A549 (cell line): ENCODE data around the gene TCF20. TPM values are rescaled to one million over a fixed set of nuclear protein-coding genes. Genes with fewer than 3 reads are reported as not detected.

Experiments
- ATAC-seq, 2 experiments: fragments of 200-7000 bp in 1 of 2; fragments of >200 bp in 1 of 2; cut with Nextera tagmentation in 1 of 2; cut with Tn5 transposase in 1 of 2; 3 replicates each; pipeline versions ENCODE4 v1.8.0 to v1.9.1; 2018 to 2020; ENCODE audit warnings: mild to moderate bottlenecking in 1 of 2, moderate library complexity in 1 of 2
- CTCF ChIA-PET: fragments of 300-600 bp; sonication (Branson Sonifier 250); formaldehyde crosslinking; extraction: SDS; loops from one replicate; lab custom pipeline; 2021; ENCODE audit warnings: antibody characterized with exemption, inconsistent platforms; lab: Yijun Ruan, JAX
- POLR2A ChIA-PET: fragments of 350-600 bp; formaldehyde crosslinking; extraction: SDS; loops from one replicate; lab custom pipeline; 2021; ENCODE audit warnings: antibody characterized with exemption, inconsistent platforms; lab: Yijun Ruan, JAX
- DNase-seq, 2 experiments: peaks; one replicate each; pipeline versions ENCODE4 v3.0.0 to v3.0.0-alpha.2; 2011 to 2016; ENCODE audit warnings: low read depth in 1 of 2, low spot score in 1 of 2
- FAIRE-seq: peaks from 2 replicates; lab custom pipeline; 2011; peaks lifted over from hg19 to GRCh38; lab: Jason Lieb, UNC
- H3K27ac ChIP-seq, 2 experiments: fragments of >200 bp; sonication (Bioruptor Twin); formaldehyde crosslinking; 3 replicates each; pipeline ENCODE4 v1.5.1; 2016 to 2017
- H3K4me1 ChIP-seq: fragments of >200 bp; sonication (Bioruptor Twin); formaldehyde crosslinking; 3 replicates; pipeline ENCODE4 v1.6.1; 2016
- H3K4me2 ChIP-seq: fragments of >200 bp; sonication (Bioruptor Twin); formaldehyde crosslinking; 3 replicates; pipeline ENCODE4 v1.6.1; 2016
- H3K4me3 ChIP-seq: fragments of >200 bp; sonication (Bioruptor Twin); formaldehyde crosslinking; 3 replicates; pipeline ENCODE4 v1.5.1; 2016
- H3K9me3 ChIP-seq: fragments of >200 bp; sonication (Bioruptor Twin); formaldehyde crosslinking; 3 replicates; pipeline ENCODE4 v1.6.1; 2016
- CEBPB ChIP-seq, 2 experiments: fragments of >200 bp in 1 of 2; sonication (Bioruptor Twin) in 1 of 2; formaldehyde crosslinking in 1 of 2; IDR thresholded peaks; 2 replicates each; pipeline ENCODE4 v1.6.1; 2012 to 2016
- ESRRA ChIP-seq: fragments of 150-350 bp; IDR thresholded peaks from 2 replicates; pipeline ENCODE4 v1.6.1; 2014; ENCODE audit warnings: mild to moderate bottlenecking, low read length, borderline replicate concordance
- FOXS1 ChIP-seq: fragments of 250-450 bp; sonication (Bioruptor Pico); IDR thresholded peaks from 2 replicates; pipeline ENCODE4 v1.5.0; 2020; ENCODE audit warnings: mild to moderate bottlenecking, moderate library complexity
- HDAC2 ChIP-seq: fragments of 200-600 bp; sonication (generic); IDR thresholded peaks from 2 replicates; pipeline ENCODE4 v1.6.1; 2016
- HOXA7 ChIP-seq: fragments of 250-450 bp; sonication (Bioruptor Pico); IDR thresholded peaks from 2 replicates; pipeline ENCODE4 v1.5.0; 2020; ENCODE audit warnings: mild to moderate bottlenecking, moderate library complexity
- HOXB5 ChIP-seq: fragments of 250-450 bp; sonication (Bioruptor Pico); IDR thresholded peaks from 2 replicates; pipeline ENCODE4 v1.5.0; 2020; ENCODE audit warnings: mild to moderate bottlenecking, moderate library complexity
- MAFK ChIP-seq: fragments of 450-650 bp; IDR thresholded peaks from 2 replicates; pipeline ENCODE4 v1.6.1; 2014; ENCODE audit not compliant: partially characterized antibody
- MAX ChIP-seq: IDR thresholded peaks from 2 replicates; pipeline ENCODE4 v1.6.1; 2012
- NPAS2 ChIP-seq: fragments of 250-450 bp; sonication (Bioruptor Pico); IDR thresholded peaks from 2 replicates; pipeline ENCODE4 v1.8.0; 2022; ENCODE audit warnings: mild to moderate bottlenecking, moderate library complexity, borderline replicate concordance
- PHF8 ChIP-seq: fragments of 200-600 bp; sonication (generic); IDR thresholded peaks from 2 replicates; pipeline ENCODE4 v1.6.1; 2016; ENCODE audit warnings: low read depth, mild to moderate bottlenecking, antibody characterized with exemption, moderate library complexity, borderline replicate concordance
- RCOR1 ChIP-seq: fragments of 150-350 bp; IDR thresholded peaks from 2 replicates; pipeline ENCODE4 v1.6.1; 2014; ENCODE audit warnings: antibody characterized with exemption, low read length, low read depth
- USF2 ChIP-seq: fragments of 450-650 bp; IDR thresholded peaks from 2 replicates; pipeline ENCODE4 v1.6.1; 2014; ENCODE audit warnings: antibody characterized with exemption
- ZFP36 ChIP-seq: fragments of 450-650 bp; IDR thresholded peaks from 2 replicates; pipeline ENCODE4 v1.6.1; 2014; ENCODE audit warnings: borderline replicate concordance; ENCODE audit not compliant: partially characterized antibody
- ZNF302 ChIP-seq: fragments of 250-450 bp; sonication (Bioruptor Pico); IDR thresholded peaks from 2 replicates; pipeline ENCODE4 v1.9.0; 2021; ENCODE audit warnings: inconsistent platforms, mild to moderate bottlenecking, moderate library complexity
- ZSCAN20 ChIP-seq: fragments of 250-450 bp; sonication (Bioruptor Pico); IDR thresholded peaks from 2 replicates; pipeline ENCODE4 v1.8.0; 2022; ENCODE audit warnings: mild to moderate bottlenecking, moderate library complexity
- WGBS: methylation state at CpG from one replicate; pipeline ENCODE4 v1.1.6; 2017; ENCODE audit errors: missing lambda C conversion rate; 5-methylcytosine and 5-hydroxymethylcytosine counted together
- polyA plus RNA-seq, 4 experiments: library from polyadenylated mRNA; depleted of rRNA in 3 of 4; stranded (reverse); fragments of >200 nt; fragmentation: RNase III in 1 of 4; extraction: RNeasy Plus Mini Kit Qiagen cat#74134 plus additional on column Dnase treatment in 1 of 4; gene quantifications; 2 replicates in 3 of 4; 3 replicates in 1 of 4; pipeline ENCODE4 v1.2.3, GENCODE V29; 2011 to 2017
- TF ChIP-seq, protein P1 (sequence below): IDR thresholded peaks from 2 replicates; pipeline ENCODE4 v1.6.1; 2012; ENCODE audit warnings: low read depth, borderline replicate concordance
- TF ChIP-seq, protein P2 (sequence below): fragments of >200 bp; sonication (Bioruptor Twin); formaldehyde crosslinking; IDR thresholded peaks from 3 replicates; pipeline ENCODE4 v1.5.1; 2016
- TF ChIP-seq, protein P3 (sequence below): fragments of 250-450 bp; sonication (Bioruptor Pico); IDR thresholded peaks from 2 replicates; pipeline ENCODE4 v1.5.0; 2021; ENCODE audit warnings: mild to moderate bottlenecking, moderate library complexity, borderline replicate concordance

Gene TCF20
- polyA plus RNA-seq, 2 of the 4 experiments (the other 2 are of a cell fraction): 11.9 to 16.5 TPM

GRCh38 chr22:42256220-42256619 is 14.2 kb downstream of the TCF20 start (continued):
- TF ChIP-seq USF2 (no peak), ZSCAN20 (no peak), FOXS1 (CRISPR knock-in tag) (no peak)

- H3K9me3 ChIP-seq: no peaks in the 10 kb centered on the region
- POLR2A ChIA-PET: no interaction called here
- no peak for TF ChIP-seq PHF8
- no peak for TF ChIP-seq ESRRA
- TF ChIP-seq MAFK: no peak
- TF ChIP-seq, protein P1, sequence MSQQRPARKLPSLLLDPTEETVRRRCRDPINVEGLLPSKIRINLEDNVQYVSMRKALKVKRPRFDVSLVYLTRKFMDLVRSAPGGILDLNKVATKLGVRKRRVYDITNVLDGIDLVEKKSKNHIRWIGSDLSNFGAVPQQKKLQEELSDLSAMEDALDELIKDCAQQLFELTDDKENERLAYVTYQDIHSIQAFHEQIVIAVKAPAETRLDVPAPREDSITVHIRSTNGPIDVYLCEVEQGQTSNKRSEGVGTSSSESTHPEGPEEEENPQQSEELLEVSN: no peak
- TF ChIP-seq ZFP36: no peak
- TF ChIP-seq HOXA7 (CRISPR knock-in tag): no peak
- CTCF ChIA-PET: no interaction called here
- no peak for FAIRE-seq
- WGBS: 85% methylated on average over 4 of the region's 4 CpGs
- ATAC-seq: no peak
- no peak overlapping the region for H3K4me2 ChIP-seq
- no peak overlapping the region for H3K27ac ChIP-seq
- no peak for DNase-seq
- no peak overlapping the region for H3K4me3 ChIP-seq
- H3K4me1 ChIP-seq: no peaks in the 10 kb centered on the region
Observed at GRCh38 chr22:42249831-42250230, 20.6 kb downstream of the TCF20 start.

DNA sequence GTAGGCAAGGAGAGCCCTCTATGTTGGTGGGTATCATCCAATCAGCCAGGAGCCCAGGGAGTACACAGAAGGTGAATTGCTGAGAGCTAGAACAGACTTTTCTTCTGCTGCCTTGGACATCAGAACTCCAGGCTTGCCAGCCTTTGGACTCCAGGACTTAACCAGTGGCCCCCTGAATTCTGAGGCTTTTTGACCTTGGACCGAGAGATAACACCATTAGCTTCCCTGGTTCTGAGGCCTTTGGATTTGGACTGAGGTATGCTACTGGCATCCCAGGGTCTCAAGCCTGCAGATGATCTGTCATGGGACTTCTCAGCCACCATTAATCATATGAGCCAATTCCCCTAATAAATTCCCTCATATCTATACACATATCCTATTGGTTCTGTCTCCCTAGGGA is 21.5 kb downstream of the TCF20 start:
- TF ChIP-seq RCOR1: no peak
- H3K4me1 ChIP-seq: no peaks in the 10 kb centered on the region
- H3K9me3 ChIP-seq: no peaks in the 10 kb centered on the region
- H3K4me2 ChIP-seq: no peak overlapping the region
- 0% methylated on average over 1 of the region's 1 CpG for WGBS
- ATAC-seq (no peak), DNase-seq (no peak), FAIRE-seq (no peak)
- ChIA-PET CTCF (no interaction called here), POLR2A (no interaction called here)
- no peak overlapping the region for H3K27ac ChIP-seq
- H3K4me3 ChIP-seq: no peak overlapping the region

DNA sequence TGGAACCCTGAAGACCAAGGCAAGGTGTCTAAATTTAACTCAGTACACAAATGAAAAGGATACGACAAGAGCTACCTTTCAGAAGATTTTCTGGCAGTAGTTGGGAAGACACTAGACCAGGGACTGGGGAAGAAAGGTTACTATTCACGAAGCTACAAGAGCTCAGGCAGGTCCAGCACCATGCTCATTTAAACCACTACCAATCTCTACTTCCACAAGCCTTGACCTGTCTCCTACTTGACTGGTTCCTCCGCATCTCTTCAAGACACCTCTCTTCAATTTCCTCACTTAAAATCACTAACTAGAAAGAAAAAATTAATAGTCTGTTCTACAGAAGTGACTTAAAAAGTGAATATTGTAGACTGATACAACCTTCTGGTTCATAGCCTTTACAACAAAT is 22.9 kb downstream of the TCF20 start:
- DNase-seq (no peak), ATAC-seq (no peak), FAIRE-seq (no peak)
- 88% methylated on average over 3 of the region's 3 CpGs for WGBS
- no peaks in the 10 kb centered on the region for H3K9me3 ChIP-seq
- H3K4me3 ChIP-seq: no peak overlapping the region
- no peak overlapping the region for H3K27ac ChIP-seq
- ChIA-PET POLR2A (no interaction called here), CTCF (no interaction called here)
- 0 out of 3 replicates have a peak, but pooled peaks cover 3% of the 10 kb centered on the region for H3K4me1 ChIP-seq
- H3K4me2 ChIP-seq: no peak overlapping the region
- no peak for TF ChIP-seq ZNF302 (CRISPR knock-in tag)
- TF ChIP-seq HDAC2: no peak
- TF ChIP-seq HOXB5 (CRISPR knock-in tag): no peak
- no peak for TF ChIP-seq MAX
- TF ChIP-seq NPAS2 (CRISPR knock-in tag): no peak
- TF ChIP-seq, protein P2, sequence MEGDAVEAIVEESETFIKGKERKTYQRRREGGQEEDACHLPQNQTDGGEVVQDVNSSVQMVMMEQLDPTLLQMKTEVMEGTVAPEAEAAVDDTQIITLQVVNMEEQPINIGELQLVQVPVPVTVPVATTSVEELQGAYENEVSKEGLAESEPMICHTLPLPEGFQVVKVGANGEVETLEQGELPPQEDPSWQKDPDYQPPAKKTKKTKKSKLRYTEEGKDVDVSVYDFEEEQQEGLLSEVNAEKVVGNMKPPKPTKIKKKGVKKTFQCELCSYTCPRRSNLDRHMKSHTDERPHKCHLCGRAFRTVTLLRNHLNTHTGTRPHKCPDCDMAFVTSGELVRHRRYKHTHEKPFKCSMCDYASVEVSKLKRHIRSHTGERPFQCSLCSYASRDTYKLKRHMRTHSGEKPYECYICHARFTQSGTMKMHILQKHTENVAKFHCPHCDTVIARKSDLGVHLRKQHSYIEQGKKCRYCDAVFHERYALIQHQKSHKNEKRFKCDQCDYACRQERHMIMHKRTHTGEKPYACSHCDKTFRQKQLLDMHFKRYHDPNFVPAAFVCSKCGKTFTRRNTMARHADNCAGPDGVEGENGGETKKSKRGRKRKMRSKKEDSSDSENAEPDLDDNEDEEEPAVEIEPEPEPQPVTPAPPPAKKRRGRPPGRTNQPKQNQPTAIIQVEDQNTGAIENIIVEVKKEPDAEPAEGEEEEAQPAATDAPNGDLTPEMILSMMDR: no peak
- no peak for TF ChIP-seq ESRRA
- TF ChIP-seq, protein P3, sequence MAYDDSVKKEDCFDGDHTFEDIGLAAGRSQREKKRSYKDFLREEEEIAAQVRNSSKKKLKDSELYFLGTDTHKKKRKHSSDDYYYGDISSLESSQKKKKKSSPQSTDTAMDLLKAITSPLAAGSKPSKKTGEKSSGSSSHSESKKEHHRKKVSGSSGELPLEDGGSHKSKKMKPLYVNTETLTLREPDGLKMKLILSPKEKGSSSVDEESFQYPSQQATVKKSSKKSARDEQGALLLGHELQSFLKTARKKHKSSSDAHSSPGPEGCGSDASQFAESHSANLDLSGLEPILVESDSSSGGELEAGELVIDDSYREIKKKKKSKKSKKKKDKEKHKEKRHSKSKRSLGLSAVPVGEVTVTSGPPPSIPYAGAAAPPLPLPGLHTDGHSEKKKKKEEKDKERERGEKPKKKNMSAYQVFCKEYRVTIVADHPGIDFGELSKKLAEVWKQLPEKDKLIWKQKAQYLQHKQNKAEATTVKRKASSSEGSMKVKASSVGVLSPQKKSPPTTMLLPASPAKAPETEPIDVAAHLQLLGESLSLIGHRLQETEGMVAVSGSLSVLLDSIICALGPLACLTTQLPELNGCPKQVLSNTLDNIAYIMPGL (CRISPR knock-in tag): no peak
- no peak for TF ChIP-seq CEBPB (IDR thresholded peaks at IDR 0.05)
- TF ChIP-seq FOXS1 (CRISPR knock-in tag): no peak
